Rectal smooth muscle tissue (tissue), 1 donor: Measurements from ENCODE around the gene NNMT.

Source experiments
- H3K27ac ChIP-seq: one replicate; pipeline ENCODE4 v1.7.0; 2013; ENCODE audit warnings: low read depth, low read length, inconsistent platforms
- H3K27me3 ChIP-seq: one replicate; pipeline ENCODE4 v1.7.0; 2013; ENCODE audit warnings: low read length; ENCODE audit not compliant: control insufficient read depth, insufficient read depth
- H3K36me3 ChIP-seq: one replicate; pipeline ENCODE4 v1.7.0; 2013; ENCODE audit warnings: low read length; ENCODE audit not compliant: control insufficient read depth, insufficient read depth
- H3K4me1 ChIP-seq: one replicate; pipeline ENCODE4 v1.7.0; 2013; ENCODE audit warnings: low read length; ENCODE audit not compliant: control insufficient read depth, insufficient read depth
- H3K4me3 ChIP-seq: one replicate; pipeline ENCODE4 v1.7.0; 2013; ENCODE audit warnings: low read length
- H3K9ac ChIP-seq: one replicate; pipeline ENCODE4 v1.7.0; 2013; ENCODE audit warnings: low read length

The NNMT gene

DNA sequence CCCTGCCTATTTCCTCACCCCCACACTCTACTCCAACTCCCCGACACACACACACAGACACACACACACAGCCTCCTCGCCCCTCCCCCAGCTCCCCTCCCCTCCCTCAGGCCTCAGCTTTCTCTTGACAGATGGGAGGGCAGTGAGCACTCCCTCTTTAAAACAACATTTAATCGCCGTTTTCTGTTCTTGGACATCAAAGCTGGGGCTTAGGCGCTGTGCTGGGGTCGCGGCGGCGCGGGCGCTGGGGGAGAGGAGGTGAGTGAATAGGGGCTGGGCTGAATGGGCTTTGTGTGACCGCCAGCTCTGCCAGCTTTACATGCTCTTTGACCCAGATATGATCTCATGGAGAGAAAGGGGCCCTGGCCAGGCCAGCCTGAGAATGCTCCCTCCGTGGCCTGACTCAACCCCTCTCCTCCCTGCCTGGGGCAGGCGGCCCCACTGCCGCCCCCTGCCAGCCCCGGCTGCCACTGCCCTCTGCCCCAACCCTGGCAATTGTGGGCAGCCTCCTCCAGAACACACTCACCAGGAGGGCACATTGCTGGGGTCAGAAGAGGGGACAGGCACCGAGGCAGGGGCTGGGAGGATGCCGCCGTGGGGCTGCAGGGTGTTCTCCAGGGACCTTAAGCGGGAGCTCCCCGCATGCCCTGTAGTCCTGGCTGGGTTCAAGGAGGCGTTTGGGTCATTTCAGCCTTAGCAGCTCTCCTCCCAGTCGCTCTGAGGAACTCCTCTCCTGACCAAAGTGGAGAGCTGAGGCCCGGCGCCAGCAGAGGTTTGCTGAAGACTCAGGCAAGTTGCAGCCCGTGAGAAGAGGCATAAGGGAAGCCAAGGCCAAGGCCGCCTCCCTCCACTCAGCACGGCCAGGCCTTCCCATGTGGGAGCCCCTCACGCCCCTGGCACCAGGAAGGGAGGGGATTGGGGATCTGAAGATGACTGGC is 38.3 kb upstream of the NNMT start:
- H3K4me3 ChIP-seq, result peak overlapping the region; percentile 16
- peak overlapping the region; percentile 78 for H3K27ac ChIP-seq
- H3K4me1 ChIP-seq, result peaks cover 14% of the 10 kb centered on the region
- no peaks in the 10 kb centered on the region for H3K36me3 ChIP-seq
- H3K27me3 ChIP-seq, result no peaks in the 10 kb centered on the region
- no peak overlapping the region for H3K9ac ChIP-seq

DNA sequence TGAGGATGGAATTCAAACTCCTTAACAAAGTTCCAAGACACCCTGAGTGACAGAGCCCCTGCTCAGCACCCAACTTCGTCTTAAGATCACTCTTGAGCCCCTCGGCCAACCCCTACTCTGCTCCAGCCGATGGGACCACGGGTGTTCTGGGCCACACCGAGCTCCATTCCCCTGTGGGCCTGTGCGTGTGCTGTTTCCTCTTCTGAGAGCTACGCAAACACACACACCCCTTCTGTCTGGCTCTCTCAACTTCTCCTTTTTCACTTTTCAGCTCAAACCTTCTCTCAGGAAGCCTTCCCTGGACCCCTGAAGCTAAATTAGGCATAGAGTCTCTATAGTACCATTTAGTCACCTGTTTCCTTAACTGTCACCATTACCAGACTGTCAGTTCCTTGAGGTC is 37.5 kb upstream of the NNMT start:
- H3K4me1 ChIP-seq, result peaks cover 14% of the 10 kb centered on the region
- H3K27me3 ChIP-seq, result no peaks in the 10 kb centered on the region
- no peak overlapping the region for H3K9ac ChIP-seq
- H3K27ac ChIP-seq, result peak overlapping the region; percentile 78
- no peaks in the 10 kb centered on the region for H3K36me3 ChIP-seq
- H3K4me3 ChIP-seq, result peak overlapping the region; percentile 16

DNA sequence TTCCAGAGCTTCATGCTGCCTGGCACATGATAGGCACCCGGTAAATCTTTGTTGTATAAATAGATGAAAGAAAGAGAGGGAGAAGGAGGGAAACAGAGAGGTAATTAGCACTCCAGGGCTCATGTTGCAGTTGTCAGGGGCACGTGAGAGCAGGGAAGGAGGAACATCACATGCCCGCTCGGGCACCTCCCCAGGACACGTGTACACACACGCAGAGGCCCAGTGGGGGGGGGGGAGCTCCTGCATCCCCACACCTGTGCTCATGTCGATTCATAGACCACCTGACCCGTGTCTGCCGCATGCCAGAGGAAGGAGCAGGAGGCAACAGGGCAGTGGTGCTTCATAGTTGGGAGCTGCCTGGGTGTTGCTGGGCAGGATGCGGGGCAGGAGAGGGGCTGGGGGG is 37.1 kb upstream of the NNMT start:
- H3K9ac ChIP-seq, result no peak overlapping the region
- H3K4me1 ChIP-seq, result peaks cover 14% of the 10 kb centered on the region
- H3K36me3 ChIP-seq, result no peaks in the 10 kb centered on the region
- no peak overlapping the region for H3K27ac ChIP-seq
- no peaks in the 10 kb centered on the region for H3K27me3 ChIP-seq
- H3K4me3 ChIP-seq, result no peak overlapping the region

GRCh38 chr11:114259551-114259983 is 36.6 kb upstream of the NNMT start:
- H3K36me3 ChIP-seq, result no peaks in the 10 kb centered on the region
- no peak overlapping the region for H3K4me3 ChIP-seq
- H3K27me3 ChIP-seq, result no peaks in the 10 kb centered on the region
- no peak overlapping the region for H3K9ac ChIP-seq
- no peak overlapping the region for H3K27ac ChIP-seq
- peaks cover 14% of the 10 kb centered on the region for H3K4me1 ChIP-seq

- Histone ChIP-seq H3K9ac (no peak overlapping the region), H3K4me3 (no peak overlapping the region), H3K27ac (no peak overlapping the region), H3K4me1 (peaks cover 14% of the 10 kb centered on the region), H3K27me3 (no peaks in the 10 kb centered on the region), H3K36me3 (no peaks in the 10 kb centered on the region)
Measured at GRCh38 chr11:114260077-114260476, 36.1 kb upstream of the NNMT start.

DNA sequence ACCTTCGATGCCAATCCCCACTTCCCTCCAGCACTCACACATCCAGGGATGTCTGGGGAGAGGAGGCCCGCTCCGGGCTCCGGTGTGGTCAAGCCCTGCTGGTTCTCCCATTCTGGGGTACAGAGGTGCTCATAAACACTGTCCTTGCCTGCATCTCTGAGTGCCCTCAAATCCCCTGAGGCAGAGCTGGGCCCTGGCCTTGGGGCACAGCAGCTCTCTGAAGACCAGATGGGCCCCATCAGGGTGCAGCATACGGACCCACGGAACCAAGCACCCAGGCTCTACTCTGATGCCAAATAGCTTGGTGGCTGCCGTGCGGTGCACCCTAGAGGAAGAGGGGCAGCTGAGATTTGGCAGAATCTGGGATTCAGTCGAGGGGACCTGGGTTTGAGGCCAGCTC is 35.7 kb upstream of the NNMT start:
- no peak overlapping the region for H3K4me3 ChIP-seq
- H3K27ac ChIP-seq, result no peak overlapping the region
- H3K27me3 ChIP-seq, result no peaks in the 10 kb centered on the region
- H3K4me1 ChIP-seq, result peaks cover 14% of the 10 kb centered on the region
- H3K36me3 ChIP-seq, result no peaks in the 10 kb centered on the region
- no peak overlapping the region for H3K9ac ChIP-seq

- H3K36me3 ChIP-seq, result no peaks in the 10 kb centered on the region
- no peak overlapping the region for H3K27ac ChIP-seq
- no peak overlapping the region for H3K9ac ChIP-seq
- H3K4me3 ChIP-seq, result no peak overlapping the region
- H3K27me3 ChIP-seq, result no peaks in the 10 kb centered on the region
- peaks cover 14% of the 10 kb centered on the region for H3K4me1 ChIP-seq
Measured at GRCh38 chr11:114261791-114262190, 34.4 kb upstream of the NNMT start.

DNA sequence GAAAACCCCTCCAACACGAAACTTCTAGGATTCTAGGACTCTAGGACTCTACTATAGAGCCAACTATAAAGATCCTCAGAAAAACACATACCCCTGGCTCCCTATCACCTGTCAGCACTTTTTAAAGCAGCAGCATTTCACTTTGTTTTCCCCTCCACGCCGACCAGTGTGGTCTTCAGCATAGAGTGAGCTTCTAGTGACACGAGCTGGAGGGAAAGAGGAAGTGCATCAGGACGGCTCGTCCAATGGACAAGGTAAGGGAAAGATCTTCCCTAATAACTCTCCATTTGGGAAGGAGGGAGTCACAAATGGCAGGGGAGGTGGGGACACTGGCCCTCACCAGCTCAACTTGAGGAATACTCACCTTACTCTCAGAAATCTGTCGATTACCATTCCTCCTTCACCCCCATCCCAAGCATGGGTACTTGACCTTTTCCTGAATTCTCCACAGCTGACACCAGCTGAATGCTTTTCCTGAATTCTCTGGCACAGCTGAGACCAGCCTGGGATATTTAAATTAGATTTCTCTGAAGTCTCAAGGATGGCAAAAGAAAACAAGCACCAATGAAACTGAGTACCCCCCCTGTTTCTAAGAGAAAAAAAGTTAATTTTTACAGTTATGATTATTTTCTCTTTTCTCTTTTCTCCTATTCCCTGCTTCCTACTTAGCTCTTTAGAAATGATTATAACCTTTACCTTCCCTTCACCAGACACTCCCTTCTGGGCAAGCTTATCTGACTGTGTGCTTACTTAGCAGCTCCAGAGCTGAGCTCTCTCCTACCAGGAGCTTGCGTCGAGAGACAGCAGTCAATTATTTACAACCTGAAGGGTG is 33.3 kb upstream of the NNMT start:
- Histone ChIP-seq H3K4me3 (no peak overlapping the region), H3K27ac (no peak overlapping the region), H3K4me1 (peaks cover 8% of the 10 kb centered on the region), H3K36me3 (no peaks in the 10 kb centered on the region), H3K9ac (peak overlapping the region; percentile 14), H3K27me3 (no peaks in the 10 kb centered on the region)

DNA sequence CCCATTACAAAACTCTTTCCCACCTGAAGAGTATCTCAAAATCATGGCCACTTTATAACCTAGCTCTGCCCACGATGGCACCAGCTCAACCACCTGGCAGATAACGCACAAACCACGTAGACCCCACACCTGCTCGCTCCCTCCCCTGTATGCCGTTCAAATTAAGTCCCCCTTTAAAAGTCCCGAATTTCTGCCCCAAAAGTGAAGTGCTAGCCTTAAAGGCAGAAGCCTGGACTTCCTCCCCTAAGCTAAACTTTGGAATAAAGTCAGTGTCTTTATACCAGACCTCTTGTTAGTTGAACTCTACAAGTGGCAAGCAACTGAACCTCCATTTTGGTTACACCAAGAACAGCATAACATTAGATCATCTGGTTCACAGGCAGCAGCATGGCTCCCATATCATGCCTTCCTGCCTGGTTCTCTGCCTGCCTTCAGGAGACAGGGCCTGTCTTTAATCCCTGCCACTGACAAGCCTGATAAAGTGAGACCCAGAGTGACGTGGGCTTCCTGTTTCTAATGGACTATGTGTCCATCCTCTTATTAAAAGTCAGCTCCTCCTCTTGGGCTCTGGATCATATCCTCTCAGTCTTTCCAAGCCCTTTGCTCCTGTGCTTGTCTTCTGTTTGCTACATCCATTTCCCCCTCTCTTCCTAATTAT is 32.6 kb upstream of the NNMT start:
- no peaks in the 10 kb centered on the region for H3K36me3 ChIP-seq
- H3K4me1 ChIP-seq, result peaks cover 4% of the 10 kb centered on the region
- H3K27ac ChIP-seq, result no peak overlapping the region
- peak overlapping the region; percentile 14 for H3K9ac ChIP-seq
- H3K4me3 ChIP-seq, result no peak overlapping the region
- no peaks in the 10 kb centered on the region for H3K27me3 ChIP-seq

GRCh38 chr11:114264381-114264780 is 31.8 kb upstream of the NNMT start:
- Histone ChIP-seq H3K27me3 (no peaks in the 10 kb centered on the region), H3K27ac (no peak overlapping the region), H3K9ac (no peak overlapping the region), H3K4me1 (peaks cover 4% of the 10 kb centered on the region), H3K36me3 (no peaks in the 10 kb centered on the region), H3K4me3 (no peak overlapping the region)

DNA sequence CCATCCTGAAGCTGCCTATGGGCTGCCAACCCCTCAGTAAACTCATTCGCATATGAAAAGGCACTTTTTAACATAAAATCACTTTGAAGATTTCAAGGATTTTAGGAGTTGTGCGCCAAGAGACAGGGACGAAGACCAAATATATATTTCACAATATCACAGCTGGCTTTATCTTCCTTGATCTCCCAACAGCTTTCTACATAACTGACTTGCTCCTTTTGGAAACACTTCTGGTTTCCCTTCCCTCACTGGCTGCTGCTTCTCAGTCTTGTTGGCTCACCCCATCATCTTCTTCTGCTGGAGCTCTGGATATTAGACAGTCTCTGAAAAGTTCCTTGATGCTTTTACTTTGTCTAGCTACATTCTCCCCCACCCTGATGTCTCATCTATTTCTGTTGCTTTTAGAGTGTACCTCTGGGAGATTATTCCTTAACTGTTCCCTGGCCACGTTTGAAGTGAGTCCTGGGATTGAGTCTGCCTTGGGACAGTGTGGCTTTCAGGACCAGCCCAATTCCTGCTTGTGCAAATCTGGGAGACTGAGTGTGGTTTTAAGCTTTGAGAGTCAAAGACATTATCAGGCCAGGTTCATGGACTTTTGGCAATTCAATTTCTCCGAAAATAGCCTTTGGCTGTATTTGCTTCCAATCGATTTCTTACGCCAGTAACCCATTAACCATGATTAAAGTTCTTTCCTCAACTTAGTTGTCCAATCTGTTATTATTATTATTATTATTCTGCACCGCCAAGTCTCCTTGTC is 30.9 kb upstream of the NNMT start:
- no peak overlapping the region for H3K9ac ChIP-seq
- no peak overlapping the region for H3K27ac ChIP-seq
- H3K4me3 ChIP-seq, result no peak overlapping the region
- no peaks in the 10 kb centered on the region for H3K36me3 ChIP-seq
- no peaks in the 10 kb centered on the region for H3K27me3 ChIP-seq
- peaks cover 4% of the 10 kb centered on the region for H3K4me1 ChIP-seq

- Histone ChIP-seq H3K9ac (no peak overlapping the region), H3K27ac (no peak overlapping the region), H3K4me1 (no peaks in the 10 kb centered on the region), H3K36me3 (no peaks in the 10 kb centered on the region), H3K27me3 (no peaks in the 10 kb centered on the region), H3K4me3 (no peak overlapping the region)
Measured at GRCh38 chr11:114269498-114269897, 26.7 kb upstream of the NNMT start.
